ENCODE results near the gene MAEA. TPM values are rescaled to one million over a fixed set of nuclear protein-coding genes. Genes with fewer than 3 reads are reported as not detected.

Gene MAEA
- total RNA-seq, 1 donor from 2014 or later, result 24.5 TPM

- H3K4me1 ChIP-seq (ENCODE audit: control insufficient read depth in 3 of 3, insufficient read depth in 3 of 3, low read length in 3 of 3), result peaks cover 39 to 56% (median 44%) of the 10 kb centered on the region in 3 donors
- H3K27ac ChIP-seq (ENCODE audit: low read depth, low read length), result no peak overlapping the region
- H3K4me3 ChIP-seq (ENCODE audit: low read length in 3 of 3), result no peak overlapping the region
- no peaks in the 10 kb centered on the region for H3K27me3 ChIP-seq (ENCODE audit: control insufficient read depth in 3 of 3, insufficient read depth in 3 of 3, low read length in 3 of 3)
- peak overlapping the region in 1 of 3 donors; percentile 33 for H3K9ac ChIP-seq (ENCODE audit: low read depth in 1 of 3, low read length in 3 of 3)
- no peaks in the 10 kb centered on the region for H3K9me3 ChIP-seq (ENCODE audit: control insufficient read depth in 3 of 3, low read length in 3 of 3)
- peaks cover 6 to 20% (median 14%) of the 10 kb centered on the region in 3 donors for H3K36me3 ChIP-seq (ENCODE audit: control insufficient read depth in 3 of 3, insufficient read depth in 3 of 3, low read length in 3 of 3)
These were observed 3.8 kb downstream of the MAEA start for GRCh38 chr4:1293531-1293941.

GRCh38 chr4:1293991-1294390 is 4.3 kb downstream of the MAEA start:
- peak overlapping the region in 1 of 3 donors; percentile 4 for H3K9ac ChIP-seq (ENCODE audit: low read depth in 1 of 3, low read length in 3 of 3)
- H3K36me3 ChIP-seq (ENCODE audit: control insufficient read depth in 3 of 3, insufficient read depth in 3 of 3, low read length in 3 of 3), result peaks cover 6 to 20% (median 15%) of the 10 kb centered on the region in 3 donors
- no peaks in the 10 kb centered on the region for H3K9me3 ChIP-seq (ENCODE audit: control insufficient read depth in 3 of 3, low read length in 3 of 3)
- no peaks in the 10 kb centered on the region for H3K27me3 ChIP-seq (ENCODE audit: control insufficient read depth in 3 of 3, insufficient read depth in 3 of 3, low read length in 3 of 3)
- no peak overlapping the region for H3K4me3 ChIP-seq (ENCODE audit: low read length in 3 of 3)
- H3K4me1 ChIP-seq (ENCODE audit: control insufficient read depth in 3 of 3, insufficient read depth in 3 of 3, low read length in 3 of 3), result peaks cover 35 to 52% (median 42%) of the 10 kb centered on the region in 3 donors
- no peak overlapping the region for H3K27ac ChIP-seq (ENCODE audit: low read depth, low read length)

GRCh38 chr4:1294424-1294823 is 4.7 kb downstream of the MAEA start:
- H3K36me3 ChIP-seq (ENCODE audit: control insufficient read depth in 3 of 3, insufficient read depth in 3 of 3, low read length in 3 of 3), result peaks cover 6 to 22% (median 15%) of the 10 kb centered on the region in 3 donors
- no peaks in the 10 kb centered on the region for H3K9me3 ChIP-seq (ENCODE audit: control insufficient read depth in 3 of 3, low read length in 3 of 3)
- H3K4me1 ChIP-seq (ENCODE audit: control insufficient read depth in 3 of 3, insufficient read depth in 3 of 3, low read length in 3 of 3), result peaks cover 31 to 53% (median 42%) of the 10 kb centered on the region in 3 donors
- H3K27me3 ChIP-seq (ENCODE audit: control insufficient read depth in 3 of 3, insufficient read depth in 3 of 3, low read length in 3 of 3), result no peaks in the 10 kb centered on the region
- no peak overlapping the region for H3K27ac ChIP-seq (ENCODE audit: low read depth, low read length)
- no peak overlapping the region for H3K4me3 ChIP-seq (ENCODE audit: low read length in 3 of 3)
- peak overlapping the region in 1 of 3 donors; percentile 4 for H3K9ac ChIP-seq (ENCODE audit: low read depth in 1 of 3, low read length in 3 of 3)

GRCh38 chr4:1294891-1295290 is 5.2 kb downstream of the MAEA start:
- no peaks in the 10 kb centered on the region for H3K27me3 ChIP-seq (ENCODE audit: control insufficient read depth in 3 of 3, insufficient read depth in 3 of 3, low read length in 3 of 3)
- H3K4me1 ChIP-seq (ENCODE audit: control insufficient read depth in 3 of 3, insufficient read depth in 3 of 3, low read length in 3 of 3), result peaks cover 31 to 56% (median 43%) of the 10 kb centered on the region in 3 donors
- no peak overlapping the region for H3K27ac ChIP-seq (ENCODE audit: low read depth, low read length)
- H3K9me3 ChIP-seq (ENCODE audit: control insufficient read depth in 3 of 3, low read length in 3 of 3), result no peaks in the 10 kb centered on the region
- peaks cover 6 to 25% (median 17%) of the 10 kb centered on the region in 3 donors for H3K36me3 ChIP-seq (ENCODE audit: control insufficient read depth in 3 of 3, insufficient read depth in 3 of 3, low read length in 3 of 3)
- H3K9ac ChIP-seq (ENCODE audit: low read depth in 1 of 3, low read length in 3 of 3), result peak overlapping the region in 1 of 3 donors; percentile 5
- no peak overlapping the region for H3K4me3 ChIP-seq (ENCODE audit: low read length in 3 of 3)

- no peak overlapping the region for H3K4me3 ChIP-seq (ENCODE audit: low read length in 3 of 3)
- H3K27ac ChIP-seq (ENCODE audit: low read depth, low read length), result no peak overlapping the region
- peaks cover 34 to 59% (median 48%) of the 10 kb centered on the region in 3 donors for H3K4me1 ChIP-seq (ENCODE audit: control insufficient read depth in 3 of 3, insufficient read depth in 3 of 3, low read length in 3 of 3)
- H3K9me3 ChIP-seq (ENCODE audit: control insufficient read depth in 3 of 3, low read length in 3 of 3), result no peaks in the 10 kb centered on the region
- H3K27me3 ChIP-seq (ENCODE audit: control insufficient read depth in 3 of 3, insufficient read depth in 3 of 3, low read length in 3 of 3), result no peaks in the 10 kb centered on the region
- H3K36me3 ChIP-seq (ENCODE audit: control insufficient read depth in 3 of 3, insufficient read depth in 3 of 3, low read length in 3 of 3), result peaks cover 6 to 26% (median 22%) of the 10 kb centered on the region in 3 donors
- H3K9ac ChIP-seq (ENCODE audit: low read depth in 1 of 3, low read length in 3 of 3), result peak overlapping the region in 1 of 3 donors; percentile 5
These were observed 5.8 kb downstream of the MAEA start for GRCh38 chr4:1295405-1296055.

- Histone ChIP-seq H3K27me3 (ENCODE audit: control insufficient read depth in 3 of 3, insufficient read depth in 3 of 3, low read length in 3 of 3) (no peaks in the 10 kb centered on the region), H3K9ac (ENCODE audit: low read depth in 1 of 3, low read length in 3 of 3) (no peak overlapping the region), H3K4me1 (ENCODE audit: control insufficient read depth in 3 of 3, insufficient read depth in 3 of 3, low read length in 3 of 3) (peaks cover 32 to 59% (median 48%) of the 10 kb centered on the region in 3 donors), H3K9me3 (ENCODE audit: control insufficient read depth in 3 of 3, low read length in 3 of 3) (no peaks in the 10 kb centered on the region), H3K27ac (ENCODE audit: low read depth, low read length) (no peak overlapping the region), H3K36me3 (ENCODE audit: control insufficient read depth in 3 of 3, insufficient read depth in 3 of 3, low read length in 3 of 3) (peaks cover 6 to 27% (median 23%) of the 10 kb centered on the region in 3 donors), H3K4me3 (ENCODE audit: low read length in 3 of 3) (no peak overlapping the region)
These were observed 6.8 kb downstream of the MAEA start for GRCh38 chr4:1296324-1297022.

GRCh38 chr4:1297023-1297395 is 7.3 kb downstream of the MAEA start:
- peaks cover 6 to 27% (median 23%) of the 10 kb centered on the region in 3 donors for H3K36me3 ChIP-seq (ENCODE audit: control insufficient read depth in 3 of 3, insufficient read depth in 3 of 3, low read length in 3 of 3)
- no peak overlapping the region for H3K27ac ChIP-seq (ENCODE audit: low read depth, low read length)
- peaks cover 29 to 55% (median 49%) of the 10 kb centered on the region in 3 donors for H3K4me1 ChIP-seq (ENCODE audit: control insufficient read depth in 3 of 3, insufficient read depth in 3 of 3, low read length in 3 of 3)

GRCh38 chr4:1297456-1298325 is 8.0 kb downstream of the MAEA start:
- no peaks in the 10 kb centered on the region for H3K27me3 ChIP-seq (ENCODE audit: control insufficient read depth in 3 of 3, insufficient read depth in 3 of 3, low read length in 3 of 3)
- no peak overlapping the region for H3K4me3 ChIP-seq (ENCODE audit: low read length in 3 of 3)
- no peaks in the 10 kb centered on the region for H3K9me3 ChIP-seq (ENCODE audit: control insufficient read depth in 3 of 3, low read length in 3 of 3)
- no peak overlapping the region for H3K27ac ChIP-seq (ENCODE audit: low read depth, low read length)
- no peak overlapping the region for H3K9ac ChIP-seq (ENCODE audit: low read depth in 1 of 3, low read length in 3 of 3)
- peaks cover 6 to 27% (median 23%) of the 10 kb centered on the region in 3 donors for H3K36me3 ChIP-seq (ENCODE audit: control insufficient read depth in 3 of 3, insufficient read depth in 3 of 3, low read length in 3 of 3)
- H3K4me1 ChIP-seq (ENCODE audit: control insufficient read depth in 3 of 3, insufficient read depth in 3 of 3, low read length in 3 of 3), result peaks cover 22 to 48% (median 43%) of the 10 kb centered on the region in 3 donors

More at GRCh38 chr4:1297023-1297395, 7.3 kb downstream of the MAEA start:
- Histone ChIP-seq H3K9me3 (ENCODE audit: control insufficient read depth in 3 of 3, low read length in 3 of 3) (no peaks in the 10 kb centered on the region), H3K9ac (ENCODE audit: low read depth in 1 of 3, low read length in 3 of 3) (no peak overlapping the region), H3K27me3 (ENCODE audit: control insufficient read depth in 3 of 3, insufficient read depth in 3 of 3, low read length in 3 of 3) (no peaks in the 10 kb centered on the region), H3K4me3 (ENCODE audit: low read length in 3 of 3) (no peak overlapping the region)

GRCh38 chr4:1298461-1298860 is 8.8 kb downstream of the MAEA start:
- Histone ChIP-seq H3K27ac (ENCODE audit: low read depth, low read length) (no peak overlapping the region), H3K9me3 (ENCODE audit: control insufficient read depth in 3 of 3, low read length in 3 of 3) (no peaks in the 10 kb centered on the region), H3K4me1 (ENCODE audit: control insufficient read depth in 3 of 3, insufficient read depth in 3 of 3, low read length in 3 of 3) (peaks cover 21 to 47% (median 42%) of the 10 kb centered on the region in 3 donors), H3K27me3 (ENCODE audit: control insufficient read depth in 3 of 3, insufficient read depth in 3 of 3, low read length in 3 of 3) (no peaks in the 10 kb centered on the region), H3K36me3 (ENCODE audit: control insufficient read depth in 3 of 3, insufficient read depth in 3 of 3, low read length in 3 of 3) (peaks cover 6 to 26% (median 23%) of the 10 kb centered on the region in 3 donors), H3K4me3 (ENCODE audit: low read length in 3 of 3) (no peak overlapping the region), H3K9ac (ENCODE audit: low read depth in 1 of 3, low read length in 3 of 3) (no peak overlapping the region)

All from skeletal muscle tissue (tissue), 4 donors.